ENCODE results near the gene GAL.
A peak's percentile ranks its signal among the peaks of the same experiment; 100 is the strongest.

Gene GAL

GRCh38 chr11:68710409-68710808 is 26.1 kb downstream of the GAL start:
- no peak for DNase-seq (ENCODE audit: low read depth in 1 of 2, low spot score in 1 of 2)
- TF ChIP-seq JUND (IDR thresholded peaks at IDR 0.05; ENCODE audit: low read depth): no peak
- in situ Hi-C loops (cut with HindIII; ENCODE audit: low pct_unique_long_range_greater_than_20kb, low sequenced_read_pairs): no loop called here

GRCh38 chr11:68711114-68711513 is 26.8 kb downstream of the GAL start:
- no peak for TF ChIP-seq JUND (IDR thresholded peaks at IDR 0.05; ENCODE audit: low read depth)
- no peak for DNase-seq (ENCODE audit: low read depth in 1 of 2, low spot score in 1 of 2)
- in situ Hi-C loops (cut with HindIII; ENCODE audit: low pct_unique_long_range_greater_than_20kb, low sequenced_read_pairs): no loop called here

GRCh38 chr11:68714060-68714856 is 29.9 kb downstream of the GAL start:
- TF ChIP-seq JUND (IDR thresholded peaks at IDR 0.05; ENCODE audit: low read depth): no peak
- no peak for DNase-seq (ENCODE audit: low read depth in 1 of 2, low spot score in 1 of 2)
- in situ Hi-C loops (cut with HindIII; ENCODE audit: low pct_unique_long_range_greater_than_20kb, low sequenced_read_pairs): no loop called here

- no peak for TF ChIP-seq JUND (IDR thresholded peaks at IDR 0.05; ENCODE audit: low read depth)
- in situ Hi-C loops (cut with HindIII; ENCODE audit: low pct_unique_long_range_greater_than_20kb, low sequenced_read_pairs): no loop called here
- no peak for DNase-seq (ENCODE audit: low read depth in 1 of 2, low spot score in 1 of 2)
These were observed 31.2 kb downstream of the GAL start for GRCh38 chr11:68715456-68716122.

- DNase-seq (ENCODE audit: low read depth in 1 of 2, low spot score in 1 of 2): no peak
- no peak for TF ChIP-seq JUND (IDR thresholded peaks at IDR 0.05; ENCODE audit: low read depth)
These were observed 36.7 kb downstream of the GAL start for GRCh38 chr11:68721075-68721474.

GRCh38 chr11:68722143-68722542 is 37.8 kb downstream of the GAL start:
- DNase-seq (ENCODE audit: low read depth in 1 of 2, low spot score in 1 of 2): no peak
- in situ Hi-C loops (cut with HindIII; ENCODE audit: low pct_unique_long_range_greater_than_20kb, low sequenced_read_pairs): no loop called here
- no peak for TF ChIP-seq JUND (IDR thresholded peaks at IDR 0.05; ENCODE audit: low read depth)

More at GRCh38 chr11:68721075-68721474, 36.7 kb downstream of the GAL start:
- in situ Hi-C loops (cut with HindIII; ENCODE audit: low pct_unique_long_range_greater_than_20kb, low sequenced_read_pairs): no loop called here

GRCh38 chr11:68724293-68724692 is 39.9 kb downstream of the GAL start:
- in situ Hi-C loops (cut with HindIII; ENCODE audit: low pct_unique_long_range_greater_than_20kb, low sequenced_read_pairs): no loop called here
- no peak for DNase-seq (ENCODE audit: low read depth in 1 of 2, low spot score in 1 of 2)
- no peak for TF ChIP-seq JUND (IDR thresholded peaks at IDR 0.05; ENCODE audit: low read depth)

GRCh38 chr11:68727783-68728182 is 43.4 kb downstream of the GAL start:
- peak in 1 of 2 experiments; percentile 40 for DNase-seq (ENCODE audit: low read depth in 1 of 2, low spot score in 1 of 2)

GRCh38 chr11:68734111-68734510 is 49.8 kb downstream of the GAL start:
- no peak for TF ChIP-seq JUND (IDR thresholded peaks at IDR 0.05; ENCODE audit: low read depth)
- DNase-seq (ENCODE audit: low read depth in 1 of 2, low spot score in 1 of 2): no peak
- in situ Hi-C loops (cut with HindIII; ENCODE audit: low pct_unique_long_range_greater_than_20kb, low sequenced_read_pairs): no loop called here

More at GRCh38 chr11:68727783-68728182, 43.4 kb downstream of the GAL start:
- TF ChIP-seq JUND (IDR thresholded peaks at IDR 0.05; ENCODE audit: low read depth): no peak
- in situ Hi-C loops (cut with HindIII; ENCODE audit: low pct_unique_long_range_greater_than_20kb, low sequenced_read_pairs): no loop called here

- no peak for DNase-seq (ENCODE audit: low read depth in 1 of 2, low spot score in 1 of 2)
- no peak for TF ChIP-seq JUND (IDR thresholded peaks at IDR 0.05; ENCODE audit: low read depth)
- in situ Hi-C loops (cut with HindIII; ENCODE audit: low pct_unique_long_range_greater_than_20kb, low sequenced_read_pairs): no loop called here
These were observed 50.8 kb downstream of the GAL start for GRCh38 chr11:68735125-68735524.

GRCh38 chr11:68735646-68736045 is 51.3 kb downstream of the GAL start:
- in situ Hi-C loops (cut with HindIII; ENCODE audit: low pct_unique_long_range_greater_than_20kb, low sequenced_read_pairs): no loop called here
- no peak for TF ChIP-seq JUND (IDR thresholded peaks at IDR 0.05; ENCODE audit: low read depth)
- DNase-seq (ENCODE audit: low read depth in 1 of 2, low spot score in 1 of 2): no peak

Data from T47D (cell line).